PFSK-1 (cell line): ENCODE data around the gene TAS2R19.
"Not testable (repeated sequence)": the region's sequence is repeated elsewhere in the genome, so short reads cannot be mapped to it uniquely, and the experiment has no call there.

Experiments used
- FOXP2 ChIP-seq: optimal IDR thresholded peaks from 2 replicates; pipeline ENCODE3; 2011; ENCODE audit warnings: borderline replicate concordance, control low read depth, inconsistent platforms; ENCODE audit not compliant: insufficient read depth; ENCODE audit errors: extremely low read length, extremely low read depth
- POLR2AphosphoS5 ChIP-seq: IDR thresholded peaks from 2 replicates; pipeline ENCODE4 v1.6.1; 2012; ENCODE audit warnings: low read depth, mild to moderate bottlenecking, control low read depth, low read length, moderate library complexity
- SIN3A ChIP-seq: IDR thresholded peaks from 2 replicates; pipeline ENCODE4 v1.6.1; 2012; ENCODE audit warnings: mild to moderate bottlenecking, low read length, moderate library complexity, borderline replicate concordance; ENCODE audit not compliant: insufficient read depth
- TAF1 ChIP-seq: IDR thresholded peaks from 2 replicates; pipeline ENCODE4 v1.6.1; 2012; ENCODE audit warnings: low read length, control low read depth, borderline replicate concordance; ENCODE audit not compliant: insufficient read depth
- TF ChIP-seq, protein P1 (sequence below), 2 experiments: IDR thresholded peaks; 2 replicates each; pipeline versions ENCODE4 v1.6.1 to v1.8.0; 2011 to 2012; ENCODE audit warnings: low read depth in 2 of 2, low read length in 2 of 2, control low read depth in 1 of 2, inconsistent platforms in 1 of 2, mild to moderate bottlenecking in 1 of 2, moderate library complexity in 1 of 2; ENCODE audit not compliant: insufficient read depth in 1 of 2

The TAS2R19 gene

DNA sequence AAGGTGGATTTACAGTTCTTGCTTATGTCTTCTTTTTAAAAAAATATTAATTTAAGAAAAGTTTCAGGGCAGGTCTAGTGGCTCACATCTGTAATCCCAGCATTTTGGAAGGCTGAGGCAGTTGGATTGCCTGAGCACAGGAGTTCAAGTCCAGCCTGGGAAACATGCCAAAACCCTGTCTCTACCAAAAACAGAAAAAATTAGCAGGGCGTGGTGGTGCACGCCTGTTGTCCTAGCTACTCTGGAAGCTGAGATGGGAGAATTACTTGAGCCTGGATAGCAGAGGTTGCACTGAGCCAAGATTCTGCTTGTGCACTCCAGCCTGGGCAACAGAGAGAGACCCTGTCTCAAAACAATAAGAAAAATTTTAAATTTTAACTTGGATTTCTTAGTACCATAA lies 45.1 kb upstream of the TAS2R19 start:
- TF ChIP-seq SIN3A (no peak), FOXP2 (no peak), TAF1 (no peak), POLR2AphosphoS5 (no peak)
- TF ChIP-seq, protein P1, sequence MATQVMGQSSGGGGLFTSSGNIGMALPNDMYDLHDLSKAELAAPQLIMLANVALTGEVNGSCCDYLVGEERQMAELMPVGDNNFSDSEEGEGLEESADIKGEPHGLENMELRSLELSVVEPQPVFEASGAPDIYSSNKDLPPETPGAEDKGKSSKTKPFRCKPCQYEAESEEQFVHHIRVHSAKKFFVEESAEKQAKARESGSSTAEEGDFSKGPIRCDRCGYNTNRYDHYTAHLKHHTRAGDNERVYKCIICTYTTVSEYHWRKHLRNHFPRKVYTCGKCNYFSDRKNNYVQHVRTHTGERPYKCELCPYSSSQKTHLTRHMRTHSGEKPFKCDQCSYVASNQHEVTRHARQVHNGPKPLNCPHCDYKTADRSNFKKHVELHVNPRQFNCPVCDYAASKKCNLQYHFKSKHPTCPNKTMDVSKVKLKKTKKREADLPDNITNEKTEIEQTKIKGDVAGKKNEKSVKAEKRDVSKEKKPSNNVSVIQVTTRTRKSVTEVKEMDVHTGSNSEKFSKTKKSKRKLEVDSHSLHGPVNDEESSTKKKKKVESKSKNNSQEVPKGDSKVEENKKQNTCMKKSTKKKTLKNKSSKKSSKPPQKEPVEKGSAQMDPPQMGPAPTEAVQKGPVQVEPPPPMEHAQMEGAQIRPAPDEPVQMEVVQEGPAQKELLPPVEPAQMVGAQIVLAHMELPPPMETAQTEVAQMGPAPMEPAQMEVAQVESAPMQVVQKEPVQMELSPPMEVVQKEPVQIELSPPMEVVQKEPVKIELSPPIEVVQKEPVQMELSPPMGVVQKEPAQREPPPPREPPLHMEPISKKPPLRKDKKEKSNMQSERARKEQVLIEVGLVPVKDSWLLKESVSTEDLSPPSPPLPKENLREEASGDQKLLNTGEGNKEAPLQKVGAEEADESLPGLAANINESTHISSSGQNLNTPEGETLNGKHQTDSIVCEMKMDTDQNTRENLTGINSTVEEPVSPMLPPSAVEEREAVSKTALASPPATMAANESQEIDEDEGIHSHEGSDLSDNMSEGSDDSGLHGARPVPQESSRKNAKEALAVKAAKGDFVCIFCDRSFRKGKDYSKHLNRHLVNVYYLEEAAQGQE (IDR thresholded peaks at IDR 0.05; ENCODE audit: insufficient read depth in 1 of 2, low read depth in 2 of 2, low read length in 2 of 2), result no peak

DNA sequence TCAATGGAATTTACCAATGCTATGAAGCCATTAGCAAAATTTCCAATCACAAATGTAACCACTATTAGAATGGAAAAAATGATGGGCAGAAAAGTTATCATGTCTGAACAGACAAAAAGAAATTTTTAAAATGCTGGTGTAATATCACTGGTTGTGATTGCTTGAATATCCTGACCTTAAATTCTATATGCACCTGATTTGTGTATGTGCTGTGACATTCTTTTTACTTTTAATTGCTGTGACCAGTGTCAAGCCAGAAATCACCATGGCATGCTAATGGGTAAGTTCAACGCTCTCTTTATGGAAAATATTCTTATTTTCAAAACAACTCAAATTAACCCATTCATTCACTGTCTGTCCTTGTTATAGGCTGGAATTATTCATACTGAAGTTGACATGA lies 39.8 kb upstream of the TAS2R19 start, which contains the start of gene TAS2R46:
TSS of gene TAS2R46 (minus strand) at position 101 of the 400 bp plus-strand sequence. CDS start at position 101, 0 bp downstream.
- not testable (repeated sequence) for TF ChIP-seq POLR2AphosphoS5, TAF1
- TF ChIP-seq, protein P1 (IDR thresholded peaks at IDR 0.05; ENCODE audit: insufficient read depth in 1 of 2, low read depth in 2 of 2, low read length in 2 of 2), result not testable (repeated sequence)

DNA sequence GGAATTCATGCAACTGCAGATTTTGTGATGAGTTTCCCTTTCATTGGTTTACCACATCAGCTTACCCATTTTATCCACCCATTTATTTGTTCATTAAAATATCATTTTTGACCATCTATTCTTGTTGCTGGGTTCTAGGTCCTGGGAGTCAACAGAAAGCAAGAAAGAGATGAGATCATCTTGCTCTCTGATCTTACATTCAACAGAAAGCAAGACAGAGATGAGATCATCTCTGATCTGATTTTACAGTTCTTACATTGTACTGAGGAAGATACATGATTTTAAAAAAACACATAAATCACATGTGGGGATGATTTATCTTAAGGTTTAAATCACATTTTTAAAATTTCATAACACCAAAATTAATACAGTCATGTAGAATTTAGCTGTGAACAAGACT lies 37.4 kb upstream of the TAS2R19 start:
- no peak for TF ChIP-seq SIN3A
- TF ChIP-seq TAF1, result no peak
- TF ChIP-seq POLR2AphosphoS5, result no peak
- TF ChIP-seq FOXP2, result no peak
- TF ChIP-seq, protein P1 (IDR thresholded peaks at IDR 0.05; ENCODE audit: insufficient read depth in 1 of 2, low read depth in 2 of 2, low read length in 2 of 2), result no peak

DNA sequence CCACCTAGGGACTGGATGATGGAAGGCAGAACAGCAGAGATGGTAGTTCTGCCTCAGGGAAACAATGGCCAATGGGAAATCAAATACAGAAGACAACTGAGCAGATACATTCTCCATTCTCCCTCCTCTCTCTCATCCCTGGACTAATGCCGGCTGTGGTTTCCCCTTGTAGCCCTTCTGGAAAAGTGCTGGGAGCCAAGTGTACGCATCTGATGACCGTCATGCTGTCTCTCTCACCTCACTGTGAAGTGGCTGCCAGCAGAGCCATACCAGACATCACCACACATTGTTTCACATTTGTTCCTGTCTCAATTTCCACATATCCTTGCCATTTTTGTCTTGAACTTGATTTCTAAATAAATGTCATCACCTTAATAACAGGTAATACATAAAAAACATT lies 36.6 kb upstream of the TAS2R19 start:
- TF ChIP-seq POLR2AphosphoS5 (no peak), TAF1 (no peak), SIN3A (no peak), FOXP2 (no peak)
- TF ChIP-seq, protein P1 (IDR thresholded peaks at IDR 0.05; ENCODE audit: insufficient read depth in 1 of 2, low read depth in 2 of 2, low read length in 2 of 2), result no peak

- TF ChIP-seq, protein P1 (IDR thresholded peaks at IDR 0.05; ENCODE audit: insufficient read depth in 1 of 2, low read depth in 2 of 2, low read length in 2 of 2), result no peak
- no peak for TF ChIP-seq SIN3A
- TF ChIP-seq TAF1, result no peak
- TF ChIP-seq POLR2AphosphoS5, result no peak
- TF ChIP-seq FOXP2, result no peak
These were observed 32.9 kb upstream of the TAS2R19 start for GRCh38 chr12:11055306-11055705.
